ENCODE data around the gene ZNF112. TPM values are rescaled to one million over a fixed set of nuclear protein-coding genes. Genes with fewer than 3 reads are reported as not detected.

ZNF112 gene
- total RNA-seq, 1 experiment from 2014 or later, result 3.3 TPM

DNA sequence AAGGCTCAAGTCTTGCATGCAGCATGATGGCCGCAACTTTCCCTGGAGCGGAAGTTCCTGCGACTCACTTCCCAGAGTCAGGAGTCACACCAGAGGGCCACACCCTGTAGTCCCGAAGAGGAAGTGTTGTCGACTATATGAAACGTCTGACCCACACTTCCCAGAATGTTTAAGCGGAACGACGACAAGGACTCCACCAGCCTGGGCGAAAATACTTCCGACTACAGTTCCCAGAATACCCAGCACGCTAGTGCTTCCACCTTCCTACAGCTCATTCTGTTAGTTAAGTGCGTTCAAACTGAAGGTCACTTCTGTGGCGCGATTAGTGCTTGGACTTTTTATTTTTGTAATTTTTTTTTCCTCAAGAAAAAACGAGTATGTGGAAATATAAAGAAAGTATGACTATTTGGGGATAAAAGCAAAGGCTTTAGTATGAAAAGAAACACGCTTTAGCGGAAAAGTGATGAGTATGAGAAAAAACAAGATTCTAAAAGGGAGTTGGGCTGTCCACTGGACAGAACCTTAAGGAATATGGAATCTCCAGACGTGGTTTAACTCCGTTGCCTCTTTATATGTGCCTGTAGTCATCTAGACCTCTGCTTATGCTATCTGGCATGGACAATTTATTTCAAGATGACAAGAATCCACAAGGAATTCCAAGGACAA lies 15.5 kb upstream of the ZNF112 start:
- Histone ChIP-seq H4K91ac (ENCODE audit: insufficient read length, low read depth, low read length) (no peak overlapping the region), H3K79me2 (ENCODE audit: insufficient read depth, low read length) (no peaks in the 10 kb centered on the region), H4K5ac (ENCODE audit: insufficient read length, low read depth, low read length) (no peak overlapping the region), H4K8ac (replicated peaks; ENCODE audit: insufficient read length, low read depth, low read length) (no peak overlapping the region), H2BK15ac (ENCODE audit: low read depth, low read length) (no peak overlapping the region), H3K56ac (ENCODE audit: insufficient read length, low read depth, low read length) (no peak overlapping the region), H3K4me2 (ENCODE audit: insufficient read depth, insufficient read length, low read length) (no peak overlapping the region), H2BK20ac (ENCODE audit: low read depth, low read length, poor library complexity, severe bottlenecking) (no peak overlapping the region), H2BK5ac (ENCODE audit: insufficient read length, low read length) (no peak overlapping the region), H3K14ac (ENCODE audit: insufficient read depth, low read length) (no peak overlapping the region), H3T11ph (ENCODE audit: low read length) (no peak overlapping the region), H2BK12ac (ENCODE audit: insufficient read length, low read depth, low read length) (no peak overlapping the region), H3K18ac (ENCODE audit: insufficient read length, low read depth, low read length) (no peak overlapping the region), H3K27ac (ENCODE audit: insufficient read length, low read depth, low read length) (no peak overlapping the region), H3K9ac (ENCODE audit: extremely low read depth, insufficient read length, low read length) (no peak overlapping the region), H3K79me1 (ENCODE audit: insufficient read depth, low read depth, low read length, poor library complexity, severe bottlenecking) (no peaks in the 10 kb centered on the region), H3K9me3 (ENCODE audit: control insufficient read depth, low read depth, low read length) (no peaks in the 10 kb centered on the region), H2AFZ (ENCODE audit: low read length) (no peak overlapping the region), H3K4me1 (ENCODE audit: insufficient read depth, low read length) (no peaks in the 10 kb centered on the region), H3K23me2 (ENCODE audit: insufficient read length, low read depth, low read length, poor library complexity, severe bottlenecking) (no peaks in the 10 kb centered on the region), H3K27me3 (ENCODE audit: insufficient read depth, low read length) (no peaks in the 10 kb centered on the region), H2BK120ac (ENCODE audit: low read depth, low read length, poor library complexity, severe bottlenecking) (no peak overlapping the region), H2AK5ac (ENCODE audit: insufficient read length, low read length) (no peak overlapping the region), H4K20me1 (ENCODE audit: control insufficient read depth, insufficient read depth, insufficient read length) (no peaks in the 10 kb centered on the region), H3K4ac (ENCODE audit: low read depth, low read length) (no peak overlapping the region), H3K23ac (ENCODE audit: insufficient read length, low read depth, low read length) (no peak overlapping the region)
- peaks cover 2 to 8% (median 2%) of the 10 kb centered on the region in 3 experiments; a peak in 5 of 7 replicates for H3K36me3 Mint-ChIP-seq (ENCODE audit: insufficient read depth in 1 of 3, low read depth in 3 of 3)
- DNase-seq, result no peak
- H3K4me3 Mint-ChIP-seq, result no peak overlapping the region
- TF ChIP-seq, protein P1, sequence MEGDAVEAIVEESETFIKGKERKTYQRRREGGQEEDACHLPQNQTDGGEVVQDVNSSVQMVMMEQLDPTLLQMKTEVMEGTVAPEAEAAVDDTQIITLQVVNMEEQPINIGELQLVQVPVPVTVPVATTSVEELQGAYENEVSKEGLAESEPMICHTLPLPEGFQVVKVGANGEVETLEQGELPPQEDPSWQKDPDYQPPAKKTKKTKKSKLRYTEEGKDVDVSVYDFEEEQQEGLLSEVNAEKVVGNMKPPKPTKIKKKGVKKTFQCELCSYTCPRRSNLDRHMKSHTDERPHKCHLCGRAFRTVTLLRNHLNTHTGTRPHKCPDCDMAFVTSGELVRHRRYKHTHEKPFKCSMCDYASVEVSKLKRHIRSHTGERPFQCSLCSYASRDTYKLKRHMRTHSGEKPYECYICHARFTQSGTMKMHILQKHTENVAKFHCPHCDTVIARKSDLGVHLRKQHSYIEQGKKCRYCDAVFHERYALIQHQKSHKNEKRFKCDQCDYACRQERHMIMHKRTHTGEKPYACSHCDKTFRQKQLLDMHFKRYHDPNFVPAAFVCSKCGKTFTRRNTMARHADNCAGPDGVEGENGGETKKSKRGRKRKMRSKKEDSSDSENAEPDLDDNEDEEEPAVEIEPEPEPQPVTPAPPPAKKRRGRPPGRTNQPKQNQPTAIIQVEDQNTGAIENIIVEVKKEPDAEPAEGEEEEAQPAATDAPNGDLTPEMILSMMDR (conservative IDR thresholded peaks at IDR 0.05), result no peak
- no peaks in the 10 kb centered on the region for H3K4me1 Mint-ChIP-seq
- 0 out of 2 replicates have a peak, but pooled peaks cover 2% of the 10 kb centered on the region for H3K27me3 Mint-ChIP-seq (ENCODE audit: low read depth)
- H3K27ac Mint-ChIP-seq, result no peak overlapping the region
- H3K9me3 Mint-ChIP-seq, result peaks cover 86 to 89% of the 10 kb centered on the region in 2 experiments
- 100% methylated on average over 1 of the region's 20 CpGs for WGBS (ENCODE audit: extremely low coverage, insufficient read length, low lambda C conversion rate)
